GM12801 (cell line): ENCODE measurements around the gene ANXA8.

Source experiments
- TF ChIP-seq, protein P1 (sequence below): IDR thresholded peaks from one replicate; pipeline ENCODE4 v1.5.1; 2011; ENCODE audit warnings: control low read depth; ENCODE audit not compliant: insufficient read length; ENCODE audit errors: extremely low read depth

The ANXA8 gene

GRCh38 chr10:47456079-47456785 is 27.7 kb downstream of the ANXA8 start:
- TF ChIP-seq, protein P1, sequence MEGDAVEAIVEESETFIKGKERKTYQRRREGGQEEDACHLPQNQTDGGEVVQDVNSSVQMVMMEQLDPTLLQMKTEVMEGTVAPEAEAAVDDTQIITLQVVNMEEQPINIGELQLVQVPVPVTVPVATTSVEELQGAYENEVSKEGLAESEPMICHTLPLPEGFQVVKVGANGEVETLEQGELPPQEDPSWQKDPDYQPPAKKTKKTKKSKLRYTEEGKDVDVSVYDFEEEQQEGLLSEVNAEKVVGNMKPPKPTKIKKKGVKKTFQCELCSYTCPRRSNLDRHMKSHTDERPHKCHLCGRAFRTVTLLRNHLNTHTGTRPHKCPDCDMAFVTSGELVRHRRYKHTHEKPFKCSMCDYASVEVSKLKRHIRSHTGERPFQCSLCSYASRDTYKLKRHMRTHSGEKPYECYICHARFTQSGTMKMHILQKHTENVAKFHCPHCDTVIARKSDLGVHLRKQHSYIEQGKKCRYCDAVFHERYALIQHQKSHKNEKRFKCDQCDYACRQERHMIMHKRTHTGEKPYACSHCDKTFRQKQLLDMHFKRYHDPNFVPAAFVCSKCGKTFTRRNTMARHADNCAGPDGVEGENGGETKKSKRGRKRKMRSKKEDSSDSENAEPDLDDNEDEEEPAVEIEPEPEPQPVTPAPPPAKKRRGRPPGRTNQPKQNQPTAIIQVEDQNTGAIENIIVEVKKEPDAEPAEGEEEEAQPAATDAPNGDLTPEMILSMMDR, result no peak

- TF ChIP-seq, protein P1, result no peak
Observed at GRCh38 chr10:47454780-47455058, 29.2 kb downstream of the ANXA8 start.

- TF ChIP-seq, protein P1, result no peak
Observed at GRCh38 chr10:47454008-47454779, 29.7 kb downstream of the ANXA8 start.

DNA sequence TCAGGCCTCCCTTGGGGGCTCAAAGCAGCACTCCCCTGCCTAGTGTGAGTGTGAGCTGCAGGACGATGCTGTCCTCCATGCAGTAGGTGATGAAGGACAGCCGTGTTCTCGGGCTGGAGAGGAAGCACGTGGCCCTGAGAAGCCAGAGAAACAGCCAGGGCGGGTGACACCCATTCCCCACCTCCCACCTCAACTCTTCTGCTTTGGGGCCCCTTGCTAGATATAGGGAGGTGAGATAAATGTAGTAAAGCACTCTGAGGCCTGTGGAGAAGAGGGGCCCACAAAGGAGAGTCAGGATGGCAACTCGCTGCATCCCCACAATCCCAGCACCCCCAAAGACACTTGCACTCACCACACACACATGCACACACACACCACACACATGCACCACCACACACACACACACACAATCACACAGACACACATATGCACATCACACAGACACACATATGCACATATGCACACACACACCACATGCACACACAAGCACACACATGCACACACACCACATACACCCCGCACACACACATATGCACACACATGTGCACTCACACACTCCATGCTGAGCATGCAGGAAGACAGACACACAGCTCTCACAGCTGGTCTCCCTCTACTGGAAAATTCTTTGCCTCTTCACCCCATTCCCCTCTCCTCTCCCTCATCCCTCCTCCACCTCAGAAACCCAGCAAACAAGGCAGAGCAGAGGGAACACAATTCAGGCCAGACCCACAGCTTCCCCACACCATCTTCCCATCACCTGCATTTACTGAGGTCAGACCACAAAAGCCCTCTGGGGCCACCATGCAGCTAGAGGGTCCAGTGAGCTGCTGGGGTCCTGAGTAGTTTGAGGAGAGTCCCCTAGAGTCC is 30.5 kb downstream of the ANXA8 start:
- TF ChIP-seq, protein P1, result no peak

DNA sequence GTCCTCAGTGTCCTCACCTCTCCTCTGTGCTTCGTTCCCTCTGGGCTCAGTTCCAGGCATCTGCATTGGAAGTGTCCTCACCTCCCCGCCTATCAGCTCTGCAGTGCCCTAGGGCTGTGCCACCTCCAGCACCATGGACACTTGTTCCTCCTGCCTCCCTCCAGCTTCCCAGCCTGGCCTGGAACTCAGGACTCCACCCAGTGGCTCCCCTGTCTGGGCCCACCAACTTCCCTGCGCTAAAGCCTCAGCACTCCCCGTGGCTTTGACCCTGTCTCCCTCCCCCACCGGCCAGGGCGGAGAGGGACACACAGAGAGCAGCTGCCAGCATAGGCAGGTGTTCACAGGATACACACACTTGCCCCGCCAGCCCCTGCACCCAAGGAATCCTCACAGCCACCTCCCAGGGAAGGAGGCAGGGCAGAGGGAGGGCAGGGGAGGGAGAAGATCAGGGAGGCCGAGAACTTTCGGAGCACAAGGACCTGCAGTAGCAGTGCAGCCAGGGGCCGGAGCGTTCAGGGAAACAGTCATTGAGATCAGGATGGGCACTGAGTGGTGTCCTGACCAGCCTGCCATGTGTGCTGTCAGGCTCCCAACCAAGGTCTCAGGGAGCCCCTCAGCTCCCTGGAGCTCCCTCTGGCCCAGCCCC is 31.3 kb downstream of the ANXA8 start:
- TF ChIP-seq, protein P1, result no peak

- TF ChIP-seq, protein P1, result no peak
Observed at GRCh38 chr10:47451998-47452494, 31.9 kb downstream of the ANXA8 start.
